GM18867 (cell line): Measurements from ENCODE around the gene PDE1A.

ENCODE experiments used
- ATAC-seq: cut with Tn5 transposase; IDR thresholded peaks from one replicate; pipeline ENCODE4 v1.9.1; 2021; ENCODE audit warnings: mild to moderate bottlenecking, moderate library complexity; ENCODE audit not compliant: unreplicated experiment

PDE1A gene

DNA sequence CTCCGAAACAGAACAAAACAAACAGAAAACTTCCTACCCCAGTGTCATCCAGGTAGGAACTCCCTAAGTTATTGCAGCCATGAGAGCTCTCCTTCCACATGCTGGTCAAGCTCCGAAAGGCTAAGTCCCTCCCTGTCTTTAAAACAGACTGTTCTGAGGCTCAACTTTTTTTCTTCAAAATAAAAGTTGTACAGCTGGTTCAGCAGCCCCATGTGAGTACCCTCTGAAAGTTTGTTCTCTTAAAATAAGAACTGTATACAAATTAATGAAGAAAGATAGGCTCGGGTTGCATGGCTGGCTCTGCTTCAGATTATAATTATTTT lies at the start of gene PDE1A:
Gene PDE1A (minus strand): TSS at position 119 of the 323 bp plus-strand sequence.
- ATAC-seq: no peak

DNA sequence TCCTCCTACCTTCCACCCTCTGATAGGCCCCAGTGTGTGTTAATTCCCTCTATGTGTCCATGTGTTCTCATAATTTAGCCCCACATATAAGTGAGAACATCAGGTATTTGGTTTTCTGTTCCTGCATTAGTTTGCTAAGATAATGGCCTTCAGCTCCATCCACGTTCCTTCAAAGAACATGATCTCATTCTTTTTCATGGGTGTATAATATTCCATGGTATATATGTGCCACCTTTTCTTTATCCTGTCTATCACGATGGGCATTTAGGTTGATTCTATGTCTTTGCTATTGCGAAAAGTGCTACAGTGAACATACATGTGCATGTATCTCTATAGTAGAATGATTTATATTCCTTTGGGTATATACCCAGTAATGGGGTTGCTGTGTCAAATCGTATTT lies 46.8 kb upstream of the PDE1A start:
- no peak for ATAC-seq

DNA sequence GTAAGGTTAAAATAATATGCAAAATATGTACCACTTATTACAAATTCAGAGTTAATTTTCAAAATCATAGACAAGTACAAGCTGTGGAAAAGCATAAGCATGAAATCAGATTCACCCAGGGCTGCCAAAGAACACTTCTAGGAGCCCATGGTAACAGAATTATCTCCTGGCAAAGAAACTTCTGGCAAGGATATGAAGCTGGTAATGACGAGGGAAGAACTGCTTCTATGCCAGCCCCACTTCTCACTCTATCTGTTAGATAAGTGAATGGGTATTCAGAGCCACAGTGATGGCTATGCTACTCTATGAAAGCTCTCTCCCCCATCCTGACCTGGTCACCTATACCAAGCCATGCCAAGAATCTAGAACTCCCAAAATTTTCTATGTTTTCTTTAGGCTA lies 36.9 kb upstream of the PDE1A start:
- no peak for ATAC-seq

DNA sequence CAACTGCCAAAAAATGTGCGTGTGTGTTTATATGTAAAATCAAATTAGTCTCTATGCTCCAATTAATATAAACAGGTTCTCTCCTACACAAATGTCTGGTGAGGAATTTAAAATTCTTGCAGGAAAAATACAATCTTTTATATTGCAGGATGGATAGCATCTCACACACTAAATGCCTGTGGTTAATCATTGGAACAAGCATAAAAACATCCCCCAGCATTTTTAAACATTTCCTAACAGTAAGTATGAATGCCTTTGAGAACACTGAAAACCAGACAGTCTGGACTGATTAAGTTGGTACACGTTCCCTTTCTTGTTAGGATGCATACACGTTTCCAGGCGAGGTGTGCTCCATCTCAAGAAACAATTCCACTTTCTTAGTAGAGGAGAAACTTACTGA lies 29.9 kb upstream of the PDE1A start:
- ATAC-seq: no peak

DNA sequence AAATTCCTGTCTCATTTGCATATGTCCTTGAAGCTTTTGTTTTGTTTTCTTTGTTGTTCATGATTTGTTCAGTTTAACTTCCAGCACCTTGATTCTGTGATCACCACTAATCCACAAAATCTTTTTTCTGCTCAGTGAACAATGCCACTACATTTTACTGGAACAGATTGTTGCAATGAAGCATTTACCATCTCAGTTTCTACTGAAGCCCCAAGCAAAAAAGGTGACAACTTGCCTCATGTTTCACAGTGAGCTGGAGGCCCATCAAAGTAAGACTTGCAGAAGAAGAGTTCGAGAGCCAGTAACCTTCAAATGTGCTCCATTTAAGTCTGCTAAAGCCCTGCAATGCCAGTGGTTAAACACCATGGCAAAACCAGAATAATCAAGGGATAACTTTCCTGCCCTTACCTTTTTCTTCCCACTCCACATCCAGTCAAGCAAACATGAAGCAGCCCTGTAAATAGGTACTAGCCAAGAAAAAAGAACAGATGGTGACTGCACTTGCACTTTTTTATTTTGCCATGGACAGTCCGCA lies 25.7 kb upstream of the PDE1A start:
- no peak for ATAC-seq

DNA sequence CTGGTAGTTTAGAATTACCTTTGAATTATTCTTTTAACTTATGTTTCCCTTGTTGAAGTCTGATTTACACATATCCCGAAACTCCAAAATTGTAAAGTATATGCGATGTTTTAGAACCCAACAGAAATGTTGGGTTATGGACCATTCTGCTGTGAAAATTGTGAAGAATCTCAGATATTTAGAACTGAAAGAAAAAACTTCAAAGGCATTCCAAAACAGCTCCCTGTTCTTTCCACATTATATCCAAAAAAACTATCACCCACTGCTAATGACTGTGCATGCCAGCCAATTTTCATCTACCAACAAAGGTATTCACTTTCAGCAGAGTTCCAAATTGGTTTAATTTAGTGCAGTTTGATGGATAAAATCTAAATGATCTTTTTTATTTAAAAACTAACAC lies 21.5 kb upstream of the PDE1A start:
- no peak for ATAC-seq

DNA sequence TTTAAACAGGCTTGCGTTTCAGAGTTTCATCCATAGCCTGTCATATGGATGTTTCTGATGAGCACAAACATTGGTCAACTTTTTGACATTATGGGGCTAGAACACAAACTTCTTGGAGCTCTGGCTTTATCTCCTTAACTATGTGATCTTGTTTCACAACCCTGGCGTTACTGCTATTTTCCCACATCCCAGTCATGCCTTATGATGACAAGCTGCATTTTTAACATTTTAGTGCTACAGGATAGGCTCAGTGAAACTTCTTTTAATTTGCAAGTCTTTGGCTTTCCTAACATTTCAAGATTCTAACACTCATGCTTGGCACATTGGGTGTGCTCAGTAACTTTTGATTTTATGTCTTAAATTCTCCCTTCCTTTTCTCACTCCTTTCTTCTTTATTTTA lies 21.0 kb upstream of the PDE1A start:
- no peak for ATAC-seq

DNA sequence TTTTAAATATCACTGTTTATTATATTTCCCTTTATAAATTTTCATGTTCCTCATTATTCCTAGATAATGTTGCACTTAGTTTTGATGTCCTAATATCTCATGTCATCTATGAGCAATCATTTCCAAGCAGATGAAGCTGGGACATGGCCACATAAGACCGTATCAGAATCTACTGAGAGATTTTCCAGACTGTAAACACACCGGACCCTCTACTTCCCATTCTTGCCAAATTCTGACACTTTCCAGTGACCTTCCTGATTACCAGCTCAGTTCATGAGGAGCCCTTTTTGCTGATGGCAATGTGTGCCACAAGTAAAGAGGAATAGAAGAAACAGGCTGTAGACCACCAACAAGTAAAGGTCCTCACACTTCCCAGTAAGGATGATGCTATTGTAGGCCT lies 20.3 kb upstream of the PDE1A start:
- ATAC-seq: no peak

DNA sequence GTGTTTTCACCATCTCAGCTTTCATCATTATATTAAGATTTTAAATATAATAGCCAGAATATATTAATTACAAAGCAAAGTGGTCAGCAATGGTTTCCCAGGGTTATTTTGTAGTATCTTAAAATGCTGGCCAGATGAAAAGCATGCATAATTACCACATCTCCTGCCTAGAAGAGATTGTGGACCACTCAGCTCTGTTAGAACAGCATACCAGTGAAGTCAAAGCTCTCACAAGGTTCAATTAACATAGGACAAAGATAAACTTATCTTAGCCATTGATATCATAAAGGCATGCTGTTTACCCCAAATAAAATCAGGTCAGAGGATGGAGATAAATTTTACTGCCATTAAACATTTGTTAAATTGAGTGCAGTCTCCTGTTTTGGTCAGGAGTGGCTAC lies 19.3 kb upstream of the PDE1A start:
- ATAC-seq: no peak

DNA sequence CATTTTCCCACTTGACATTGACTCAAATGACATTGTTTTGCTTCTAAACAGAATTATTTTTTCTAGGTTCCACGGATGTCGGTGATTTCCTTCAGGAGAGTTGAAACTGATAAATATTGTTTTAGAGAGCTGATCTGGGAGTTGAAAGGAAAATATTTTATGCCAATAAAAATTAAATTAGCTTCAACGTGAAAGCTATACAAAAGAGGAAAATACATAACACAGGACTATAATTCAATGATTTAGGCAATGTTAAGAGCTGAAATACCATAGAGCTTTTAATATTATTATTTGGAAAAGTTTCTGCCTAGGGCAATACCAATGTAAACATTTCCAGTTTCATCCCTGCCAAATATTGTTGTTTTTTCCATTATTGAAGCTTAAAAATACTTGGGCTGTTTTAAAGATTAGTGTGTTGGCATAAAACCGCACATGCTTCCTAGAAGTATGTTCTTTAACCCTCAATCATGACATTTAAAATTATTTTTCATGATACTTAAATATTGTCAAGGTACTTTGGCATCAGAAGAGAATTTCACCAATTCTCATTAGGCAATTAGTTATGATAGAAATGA lies 18.6 kb upstream of the PDE1A start:
- no peak for ATAC-seq

DNA sequence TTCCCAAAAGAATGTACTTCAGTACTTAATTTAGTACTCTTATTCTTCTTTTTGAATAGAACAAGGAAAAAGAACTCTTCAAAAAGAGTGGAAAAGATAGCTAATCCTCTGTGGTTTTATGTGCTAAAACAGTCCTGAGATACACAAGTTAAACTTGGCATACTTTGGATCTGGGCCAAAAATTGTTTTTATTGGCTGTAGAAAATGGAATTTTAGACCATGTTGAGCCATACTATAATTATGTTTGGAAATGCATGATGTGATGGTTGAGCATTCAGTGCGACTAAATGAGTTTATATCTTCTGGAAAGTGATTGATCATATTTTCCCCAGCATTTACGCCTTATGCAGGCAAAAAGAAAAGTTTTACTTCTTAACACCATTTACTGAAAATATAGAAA lies 18.0 kb upstream of the PDE1A start:
- no peak for ATAC-seq

DNA sequence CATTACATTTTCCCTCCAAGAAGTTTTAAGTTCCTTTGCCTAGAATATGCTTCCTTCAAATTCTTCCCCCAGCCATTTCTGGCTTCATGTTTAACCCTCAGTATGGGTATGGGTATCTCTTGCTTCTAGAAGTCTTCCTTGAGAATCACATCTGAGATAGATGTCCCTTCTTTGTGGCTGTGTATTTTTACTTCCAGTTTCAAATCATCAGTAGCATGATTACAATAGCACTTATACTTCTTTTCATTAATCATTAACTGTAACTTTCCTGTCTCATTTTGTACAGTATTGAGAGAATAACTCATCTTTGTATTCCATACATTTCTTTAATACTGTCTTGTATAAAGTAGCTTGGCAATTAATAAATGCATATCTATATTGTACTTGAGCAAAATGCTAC lies 17.3 kb upstream of the PDE1A start:
- no peak for ATAC-seq

DNA sequence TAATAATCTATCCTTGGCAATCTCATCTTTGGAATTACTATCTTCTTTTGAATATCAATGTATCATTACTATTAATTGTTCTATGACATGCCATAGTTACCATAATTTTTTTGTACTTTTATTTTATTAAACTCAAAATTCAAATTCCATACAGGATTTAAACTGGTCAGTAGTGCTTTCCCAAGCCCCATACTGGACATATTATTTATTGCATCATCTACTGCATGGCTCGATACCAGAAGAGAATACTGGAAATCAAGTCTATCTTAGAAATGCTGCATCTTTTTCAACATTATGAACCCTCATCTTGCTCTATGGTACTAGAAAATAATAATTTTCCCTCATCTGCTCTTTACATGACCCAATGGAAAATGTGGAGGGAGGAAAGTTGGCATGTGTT lies 9.4 kb upstream of the PDE1A start:
- no peak for ATAC-seq

DNA sequence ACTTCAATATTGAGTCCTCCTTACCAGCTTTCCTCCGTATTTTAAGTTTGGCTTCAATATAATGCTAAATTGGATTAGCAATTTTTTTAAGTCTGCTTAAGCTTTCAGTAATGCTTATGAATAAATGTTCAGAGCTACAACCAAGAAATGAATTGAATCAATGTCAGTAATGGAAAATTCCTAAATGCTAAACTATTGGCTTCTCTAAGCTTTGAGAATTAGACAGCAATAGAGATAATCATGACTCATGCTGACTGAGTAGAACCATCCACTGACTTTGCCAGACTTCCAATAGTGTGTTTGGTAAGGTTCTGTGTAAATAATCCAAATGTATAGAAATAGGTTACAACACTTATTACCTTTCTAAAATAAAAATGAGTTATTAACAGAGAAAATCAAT lies 8.9 kb upstream of the PDE1A start:
- no peak for ATAC-seq

DNA sequence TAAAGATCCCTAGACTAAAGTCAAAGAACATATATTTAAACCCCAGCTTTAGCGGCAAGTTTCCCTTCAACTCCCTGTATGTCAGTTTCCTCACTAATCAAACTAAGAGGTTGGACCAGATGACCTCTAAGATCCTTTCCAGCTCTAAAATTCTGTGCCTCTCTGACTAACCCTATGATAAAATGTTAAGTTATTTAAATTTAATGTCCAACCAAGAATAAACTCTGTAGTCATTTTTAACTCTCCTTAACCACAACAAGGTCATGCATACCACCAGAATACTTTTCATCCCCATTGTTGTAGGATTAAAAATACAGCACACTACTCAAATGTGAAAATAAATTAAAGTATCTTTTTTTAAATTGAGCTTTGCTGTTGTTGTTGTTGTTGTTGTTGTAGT lies 5.2 kb upstream of the PDE1A start:
- no peak for ATAC-seq

DNA sequence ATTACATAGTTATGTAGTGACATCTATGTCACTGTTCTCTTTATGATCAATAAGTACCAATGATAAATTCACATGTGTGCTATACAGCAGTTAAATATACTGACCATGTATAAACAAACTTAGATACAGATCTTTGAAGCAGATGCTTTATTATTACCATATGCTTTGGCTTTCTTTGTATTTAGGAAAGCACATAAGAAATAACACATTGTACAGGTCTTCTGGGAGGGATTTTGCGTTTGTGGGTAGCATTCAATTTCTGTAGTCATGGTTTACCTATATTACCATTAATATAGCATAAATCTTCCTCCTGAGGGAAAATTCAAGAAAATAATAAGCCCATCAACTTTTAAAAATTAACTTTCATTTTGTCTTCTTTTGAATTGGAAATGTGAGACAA lies 1.6 kb upstream of the PDE1A start:
- ATAC-seq: no peak

DNA sequence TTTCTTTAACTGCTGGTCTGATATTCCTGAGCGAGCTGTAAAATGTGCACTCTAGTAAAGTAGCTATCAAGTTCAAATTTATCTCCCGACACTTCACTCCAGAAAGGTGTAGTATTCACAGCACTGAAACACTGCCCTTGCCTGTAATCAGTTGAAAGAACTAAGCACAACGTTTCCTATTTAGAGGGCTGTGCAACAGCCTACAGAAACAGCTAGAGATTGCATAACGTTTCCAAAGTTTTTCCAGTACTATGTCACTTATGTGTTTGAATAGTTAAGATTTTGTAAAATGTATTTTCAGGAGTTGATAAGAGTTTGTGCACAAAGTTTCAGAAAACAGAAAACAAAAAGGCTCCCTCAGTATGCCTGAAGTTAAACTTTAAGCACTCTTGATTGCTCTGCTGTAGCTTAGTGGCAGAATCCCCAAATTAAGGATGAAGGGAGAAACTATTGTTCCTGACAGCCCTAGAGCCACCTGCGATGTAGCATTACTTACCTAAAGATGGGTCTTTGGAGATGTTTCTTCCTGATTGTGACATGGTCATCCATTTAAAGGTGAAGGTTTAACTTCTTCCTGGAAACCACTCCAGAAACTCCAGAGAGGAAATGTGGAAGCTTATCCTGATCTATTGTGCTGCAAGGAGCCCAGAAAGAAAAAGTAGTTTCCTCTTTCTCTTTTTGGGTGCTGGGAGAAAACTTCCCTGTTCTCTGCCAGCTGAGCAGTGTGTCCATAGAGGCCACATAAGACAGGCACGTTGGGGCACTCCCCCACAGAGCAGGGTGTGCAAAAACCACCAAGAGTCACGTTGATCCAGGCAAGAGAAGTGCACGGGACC lies 536 bp downstream of the PDE1A start:
- no peak for ATAC-seq

DNA sequence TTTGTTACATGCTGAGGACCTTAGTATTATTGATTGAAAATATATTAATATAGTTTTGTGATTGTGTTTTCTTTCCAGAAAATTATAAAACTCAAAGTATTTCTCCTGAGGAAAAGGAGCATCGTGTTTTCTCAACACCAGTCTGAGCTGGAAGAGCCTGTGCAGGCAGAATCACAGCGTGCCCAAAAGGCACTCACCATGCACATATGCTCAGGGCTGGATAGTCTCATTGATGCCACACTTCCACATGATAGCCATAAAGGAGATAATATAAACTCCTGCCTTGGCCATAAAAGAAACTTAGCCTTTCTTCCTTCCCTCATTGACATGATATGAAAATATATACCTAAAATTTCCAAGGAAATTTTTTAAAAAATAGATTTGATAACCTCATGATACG lies 4.0 kb downstream of the PDE1A start:
- ATAC-seq: no peak

DNA sequence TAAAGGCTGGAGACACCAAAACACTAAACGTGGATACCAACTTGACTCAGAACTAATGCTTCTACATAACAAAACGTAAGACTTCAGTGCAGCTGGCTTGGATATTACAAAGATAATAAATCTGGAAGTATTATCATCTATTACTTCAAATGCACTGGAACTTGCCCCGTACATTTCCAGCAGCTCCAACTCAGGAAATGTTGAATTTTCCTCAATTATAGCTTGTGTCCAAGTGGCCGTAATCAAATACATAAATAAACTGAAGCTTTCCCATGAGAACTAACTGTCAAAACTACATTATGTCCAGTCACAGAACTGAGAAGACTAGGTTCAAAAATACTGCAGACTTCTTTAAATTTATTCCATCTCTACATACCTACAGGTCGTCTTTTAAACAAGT lies 6.2 kb downstream of the PDE1A start:
- no peak for ATAC-seq

DNA sequence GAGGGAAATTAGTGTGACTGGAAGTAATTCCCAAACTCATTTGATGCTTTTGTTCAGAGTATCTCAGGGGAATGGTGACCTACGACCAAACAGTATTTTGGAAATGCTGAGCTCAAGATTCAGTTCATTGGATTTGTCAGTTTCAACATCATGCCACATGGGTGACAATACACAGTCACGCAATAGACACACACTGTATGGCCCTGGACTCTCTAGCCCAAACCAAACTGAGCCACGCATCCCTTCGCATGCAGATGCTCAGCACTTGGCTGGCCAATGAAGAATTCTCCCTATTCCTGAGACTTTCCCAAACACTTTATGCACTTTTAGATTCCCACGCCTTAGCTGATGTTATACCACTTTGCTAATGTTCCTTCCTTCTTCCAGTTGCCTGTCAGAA lies 10.0 kb downstream of the PDE1A start:
- no peak for ATAC-seq

DNA sequence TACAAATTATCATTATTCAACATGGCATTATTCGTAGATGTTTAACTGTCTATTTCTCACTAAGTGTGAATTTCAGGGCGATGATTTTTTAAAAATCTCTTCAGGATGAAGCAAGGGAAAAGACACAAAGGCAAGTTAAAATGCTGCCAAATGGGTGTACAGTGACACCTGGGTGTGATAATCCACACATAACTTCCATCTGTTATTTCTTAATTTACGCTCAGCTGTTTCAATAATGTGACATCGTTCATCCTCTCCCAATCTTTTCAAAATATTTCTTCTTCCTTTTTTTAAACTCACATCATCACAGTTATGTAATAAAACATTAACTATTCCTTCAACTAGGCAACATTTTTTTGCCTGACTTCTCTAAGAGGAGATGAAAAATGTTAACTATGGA lies 10.6 kb downstream of the PDE1A start:
- ATAC-seq: no peak

DNA sequence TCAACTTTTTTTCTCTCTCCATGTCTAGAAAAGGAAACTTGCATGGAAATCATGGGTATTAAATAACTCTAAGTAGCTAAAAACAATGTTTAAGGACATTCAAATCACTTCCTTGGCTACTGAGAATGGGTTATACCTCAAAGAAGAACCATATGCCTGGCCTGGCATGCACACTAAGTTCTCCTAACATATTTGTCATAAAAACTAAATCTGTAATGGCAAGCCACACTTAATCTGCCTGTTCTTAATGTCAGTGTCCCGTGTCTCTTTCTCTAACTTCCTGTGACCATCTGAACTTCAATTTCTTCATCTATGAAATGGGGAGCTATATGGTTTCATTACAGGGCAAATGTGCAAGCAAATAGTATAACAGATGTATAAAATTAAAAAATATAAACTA lies 11.1 kb downstream of the PDE1A start:
- no peak for ATAC-seq

DNA sequence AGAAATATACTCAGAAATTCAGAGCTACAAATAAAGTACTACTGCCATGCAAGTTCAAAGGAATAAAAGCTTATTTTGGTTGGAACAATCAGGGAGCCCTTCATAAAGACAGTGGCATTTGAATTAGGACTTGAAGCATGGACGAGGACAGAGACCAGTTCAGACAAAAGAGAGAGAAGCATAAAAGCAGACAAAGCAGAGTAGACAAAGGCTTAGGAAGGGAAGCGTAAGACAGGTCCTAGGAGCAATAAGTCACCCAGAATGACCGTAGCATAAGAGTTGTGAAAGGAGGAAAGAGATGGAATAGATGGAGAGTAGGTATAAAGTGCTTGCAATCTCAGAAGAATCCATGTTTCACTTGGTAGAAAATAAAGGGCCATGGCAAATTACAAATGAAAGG lies 14.0 kb downstream of the PDE1A start:
- ATAC-seq: no peak
